Subcutaneous adipose tissue (tissue), 4 donors: ENCODE data around the gene ZW10. TPM values are rescaled to one million over a fixed set of nuclear protein-coding genes. Genes with fewer than 3 reads are reported as not detected.

Experiments used
- CTCF ChIP-seq: fragments of 450-650 bp; IDR thresholded peaks from one replicate; pipeline ENCODE4 v1.5.1; 2016; ENCODE audit warnings: low read depth, mild to moderate bottlenecking, control low read depth, antibody characterized with exemption, moderate library complexity
- total RNA-seq, 4 donors: library from RNA; depleted of rRNA; stranded (reverse); fragments of >200 nt; gene quantifications; one replicate each; pipeline ENCODE4 v1.1.0, GENCODE V29; 2016

ZW10 gene
- total RNA-seq, 4 donors from 2014 or later: 12.6 to 17.4 (median 13.6) TPM

GRCh38 chr11:113724778-113725177, 48.7 kb downstream of the ZW10 start:
- no peak for TF ChIP-seq CTCF

DNA sequence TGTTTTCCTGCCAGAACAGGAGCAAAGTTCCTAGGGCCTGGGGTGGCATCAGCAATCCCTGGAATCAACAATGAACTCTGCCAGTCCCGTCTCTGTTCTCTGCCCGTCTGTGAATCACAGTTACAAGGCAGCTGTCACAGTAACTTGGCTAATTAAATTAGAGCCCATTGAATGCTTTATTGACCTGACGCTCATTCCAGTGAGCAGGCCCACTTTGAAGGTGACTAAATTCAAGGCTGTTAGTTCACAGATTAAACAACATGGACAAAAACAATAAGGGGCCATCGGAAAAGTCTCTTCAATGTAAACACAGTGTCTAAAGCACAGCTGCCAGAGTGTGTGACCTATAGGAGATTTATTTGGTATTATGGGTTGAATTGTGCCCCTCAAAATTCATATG, 49.7 kb downstream of the ZW10 start:
- no peak for TF ChIP-seq CTCF

DNA sequence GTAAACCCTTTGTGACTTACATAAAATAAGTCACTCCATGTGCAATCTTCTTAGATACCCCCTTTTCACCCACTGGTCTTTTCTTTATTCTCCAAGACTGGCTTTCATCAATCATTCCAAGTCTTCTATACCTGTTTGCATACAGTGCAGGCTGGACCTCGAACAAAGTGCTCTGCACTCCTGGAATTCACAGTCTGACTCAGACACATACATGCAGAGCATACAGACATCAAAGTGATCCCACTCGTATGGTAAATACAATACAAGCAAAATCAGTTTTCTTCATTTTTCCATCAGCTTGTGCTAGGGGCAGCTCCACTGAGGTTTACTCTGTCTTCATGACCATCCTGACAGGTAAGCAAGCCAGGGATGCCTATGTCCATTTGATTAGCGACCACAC, 50.6 kb downstream of the ZW10 start:
- no peak for TF ChIP-seq CTCF

DNA sequence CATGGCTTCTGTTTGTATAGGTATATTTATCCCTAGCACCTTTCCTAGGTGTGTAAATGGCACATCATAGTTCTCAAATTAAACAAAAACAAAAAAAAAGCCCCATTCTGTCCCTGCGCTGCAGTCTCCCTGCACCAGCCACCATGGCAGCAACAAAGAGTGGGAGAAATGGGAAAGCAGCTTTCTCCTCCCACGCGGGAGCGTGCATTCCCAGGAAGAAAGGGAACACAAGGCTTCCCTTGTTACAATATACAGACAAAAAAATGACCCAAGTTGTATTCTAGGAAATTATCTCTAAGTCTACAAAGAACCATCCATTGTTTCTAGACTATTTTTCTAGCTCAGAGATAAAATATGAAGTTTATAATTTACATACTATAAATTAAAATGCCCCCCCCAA, 51.3 kb downstream of the ZW10 start:
- TF ChIP-seq CTCF: no peak

- no peak for TF ChIP-seq CTCF
Observed at GRCh38 chr11:113721462-113722066, 51.9 kb downstream of the ZW10 start.

GRCh38 chr11:113715882-113716625, 57.4 kb downstream of the ZW10 start:
- no peak for TF ChIP-seq CTCF

GRCh38 chr11:113715273-113715672, 58.2 kb downstream of the ZW10 start:
- no peak for TF ChIP-seq CTCF
